ENCODE data around the gene OAS3. TPM values are rescaled to one million over a fixed set of nuclear protein-coding genes. Genes with fewer than 3 reads are reported as not detected.
A peak's percentile ranks its signal among the peaks of the same experiment; 100 is the strongest.
"Not testable (repeated sequence)": the region's sequence is repeated elsewhere in the genome, so short reads cannot be mapped to it uniquely, and the experiment has no call there.

The OAS3 gene
- polyA plus RNA-seq, 2 donors, result 13.2 to 15.2 TPM

DNA sequence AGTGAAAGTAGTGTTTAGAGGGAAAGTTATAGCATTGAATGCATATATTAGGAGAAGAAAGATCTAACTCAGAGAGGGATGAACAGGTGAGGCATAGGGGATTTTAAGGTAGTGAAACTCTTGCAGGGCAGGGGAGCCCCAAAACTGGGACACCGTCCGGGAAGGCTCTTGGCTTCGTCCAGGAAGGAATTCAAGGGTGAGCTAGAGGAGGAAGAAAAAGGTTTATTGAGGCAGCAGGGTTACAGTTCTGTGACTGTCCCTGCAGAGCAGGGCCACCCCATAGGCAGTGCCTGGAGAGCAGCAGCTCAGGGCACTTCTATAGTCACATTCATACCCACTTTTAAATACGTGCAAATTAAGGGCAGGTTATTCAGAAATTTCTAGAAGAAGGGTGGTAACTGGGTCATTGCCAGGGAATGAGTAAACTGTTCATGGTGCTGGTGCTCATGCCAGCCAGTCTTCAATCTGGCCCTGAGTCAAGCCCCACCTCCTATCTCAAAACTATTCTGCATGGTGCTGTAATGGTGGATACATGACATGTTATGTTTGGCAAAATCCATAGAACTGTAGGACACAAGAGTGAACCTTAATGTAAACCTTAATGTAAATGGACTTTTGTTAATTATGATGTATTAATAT is 32.7 kb upstream of the OAS3 start:
- no peaks in the 10 kb centered on the region for H3K9me3 ChIP-seq (ENCODE audit: control insufficient read depth in 2 of 2, insufficient read depth in 1 of 2, low read depth in 1 of 2, low read length in 1 of 2)
- peak overlapping the region; percentile 50 to 59 for H3K27ac ChIP-seq (ENCODE audit: low read depth in 2 of 2, low read length in 1 of 2)
- H3K4me1 ChIP-seq (ENCODE audit: control insufficient read depth in 2 of 2, insufficient read depth in 2 of 2, low read length in 1 of 2), result peaks cover 0 to 9% of the 10 kb centered on the region in 2 donors
- 77 to 79% methylated on average over 4 of the region's 4 CpGs for WGBS, 2 donors
- no peak overlapping the region for H3K4me3 ChIP-seq (ENCODE audit: low read depth in 1 of 2, low read length in 2 of 2)
- H3K27me3 ChIP-seq (ENCODE audit: control insufficient read depth in 1 of 2, insufficient read depth in 2 of 2, low read length in 2 of 2), result no peaks in the 10 kb centered on the region
- peaks cover 0 to 3% of the 10 kb centered on the region in 2 donors for H3K36me3 ChIP-seq (ENCODE audit: control insufficient read depth in 2 of 2, insufficient read depth in 2 of 2, low read length in 1 of 2)

DNA sequence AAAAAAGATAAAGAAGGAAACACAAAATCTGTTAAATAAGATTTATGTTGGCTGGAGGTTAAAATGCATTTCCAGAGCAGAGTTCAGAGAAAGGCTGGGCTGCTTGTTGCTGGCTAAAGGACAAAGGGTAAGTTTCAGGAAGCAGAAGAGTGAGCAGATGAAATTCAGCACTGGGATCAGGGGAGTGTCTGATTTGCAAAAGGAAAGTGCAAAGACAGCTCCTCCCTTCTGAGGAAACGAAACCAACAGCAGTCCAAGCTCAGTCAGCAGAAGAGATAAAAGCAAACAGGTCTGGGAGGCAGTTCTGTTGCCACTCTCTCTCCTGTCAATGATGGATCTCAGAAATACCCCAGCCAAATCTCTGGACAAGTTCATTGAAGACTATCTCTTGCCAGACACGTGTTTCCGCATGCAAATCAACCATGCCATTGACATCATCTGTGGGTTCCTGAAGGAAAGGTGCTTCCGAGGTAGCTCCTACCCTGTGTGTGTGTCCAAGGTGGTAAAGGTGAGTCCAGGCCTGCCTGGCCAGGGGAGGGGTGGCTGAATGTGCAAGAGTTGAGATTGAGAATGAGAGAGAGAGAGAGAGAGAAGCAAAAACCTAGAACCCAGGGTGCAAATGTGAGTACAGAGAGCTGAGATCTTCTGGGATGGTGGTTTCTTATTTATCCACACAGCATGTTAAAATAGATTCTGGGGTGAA is 31.4 kb upstream of the OAS3 start, which contains the start of gene OAS1:
OAS1 (plus strand) TSS at position 251 of the 703 bp plus-strand sequence; CDS start at position 329, 78 bp downstream.
- Histone ChIP-seq H3K36me3 (ENCODE audit: control insufficient read depth in 2 of 2, insufficient read depth in 2 of 2, low read length in 1 of 2) (peaks cover 0 to 3% of the 10 kb centered on the region in 2 donors), H3K27ac (ENCODE audit: low read depth in 2 of 2, low read length in 1 of 2) (peak within 1 kb of the TSS; percentile 67 to 95), H3K4me1 (ENCODE audit: control insufficient read depth in 2 of 2, insufficient read depth in 2 of 2, low read length in 1 of 2) (peaks cover 0 to 9% of the 10 kb centered on the region in 2 donors), H3K4me3 (ENCODE audit: low read depth in 1 of 2, low read length in 2 of 2) (peak within 1 kb of the TSS; percentile 50 to 67), H3K9me3 (ENCODE audit: control insufficient read depth in 2 of 2, insufficient read depth in 1 of 2, low read depth in 1 of 2, low read length in 1 of 2) (no peaks in the 10 kb centered on the region), H3K27me3 (ENCODE audit: control insufficient read depth in 1 of 2, insufficient read depth in 2 of 2, low read length in 2 of 2) (no peaks in the 10 kb centered on the region)
- 5 to 7% methylated on average over 4 of the region's 4 CpGs for WGBS, 2 donors

DNA sequence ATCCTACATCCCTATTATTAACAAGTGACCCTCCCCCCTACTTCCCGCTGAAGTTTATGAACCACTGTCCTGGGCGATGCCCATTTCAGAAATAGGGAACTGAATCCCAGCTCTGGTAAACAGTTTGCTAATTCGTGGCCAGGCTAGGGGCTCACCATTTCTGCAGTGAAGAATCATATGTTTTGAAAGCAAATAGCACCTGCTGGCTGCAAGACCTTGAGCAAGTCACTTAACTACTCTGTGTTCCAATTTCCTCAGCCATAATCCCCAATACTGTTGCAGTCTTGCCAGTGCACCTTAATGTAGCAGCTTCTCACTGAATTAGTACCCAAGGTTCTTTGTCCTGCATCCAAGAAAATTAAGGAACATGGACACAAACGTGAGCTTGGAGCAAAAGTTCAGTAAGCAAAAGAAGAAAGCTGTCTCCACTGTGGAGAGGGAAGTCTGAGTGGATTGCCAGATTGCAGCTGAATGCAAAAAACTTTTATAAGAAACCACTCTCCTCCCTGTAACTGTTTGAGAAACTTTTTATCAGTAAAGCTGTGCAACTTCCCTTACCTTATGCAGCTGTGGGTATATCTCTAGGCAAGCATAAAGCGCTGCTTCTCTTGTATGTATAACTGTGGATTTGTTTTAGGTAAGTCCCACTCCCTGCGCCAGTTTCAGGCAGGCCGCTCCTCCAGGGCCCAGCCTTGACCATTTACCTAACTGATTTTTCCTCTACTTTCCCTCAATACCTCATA is 30.7 kb upstream of the OAS3 start:
- H3K27ac ChIP-seq (ENCODE audit: low read depth in 2 of 2, low read length in 1 of 2), result peak overlapping the region; percentile 67 to 95
- no peaks in the 10 kb centered on the region for H3K27me3 ChIP-seq (ENCODE audit: control insufficient read depth in 1 of 2, insufficient read depth in 2 of 2, low read length in 2 of 2)
- H3K4me1 ChIP-seq (ENCODE audit: control insufficient read depth in 2 of 2, insufficient read depth in 2 of 2, low read length in 1 of 2), result peaks cover 0 to 9% of the 10 kb centered on the region in 2 donors
- no peaks in the 10 kb centered on the region for H3K9me3 ChIP-seq (ENCODE audit: control insufficient read depth in 2 of 2, insufficient read depth in 1 of 2, low read depth in 1 of 2, low read length in 1 of 2)
- peaks cover 0 to 3% of the 10 kb centered on the region in 2 donors for H3K36me3 ChIP-seq (ENCODE audit: control insufficient read depth in 2 of 2, insufficient read depth in 2 of 2, low read length in 1 of 2)
- WGBS, 2 donors, result 50 to 52% methylated on average over 7 of the region's 7 CpGs
- H3K4me3 ChIP-seq (ENCODE audit: low read depth in 1 of 2, low read length in 2 of 2), result peak overlapping the region; percentile 50 to 67

DNA sequence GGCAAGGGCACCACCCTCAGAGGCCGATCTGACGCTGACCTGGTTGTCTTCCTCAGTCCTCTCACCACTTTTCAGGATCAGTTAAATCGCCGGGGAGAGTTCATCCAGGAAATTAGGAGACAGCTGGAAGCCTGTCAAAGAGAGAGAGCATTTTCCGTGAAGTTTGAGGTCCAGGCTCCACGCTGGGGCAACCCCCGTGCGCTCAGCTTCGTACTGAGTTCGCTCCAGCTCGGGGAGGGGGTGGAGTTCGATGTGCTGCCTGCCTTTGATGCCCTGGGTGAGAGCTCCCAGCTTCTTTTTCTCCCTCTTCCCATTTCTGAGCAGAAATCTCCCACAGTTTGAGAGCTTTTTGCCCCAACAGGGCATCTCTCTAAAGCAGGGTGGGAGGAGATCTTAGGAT is 29.7 kb upstream of the OAS3 start:
- H3K9me3 ChIP-seq (ENCODE audit: control insufficient read depth in 2 of 2, insufficient read depth in 1 of 2, low read depth in 1 of 2, low read length in 1 of 2), result no peaks in the 10 kb centered on the region
- WGBS, 2 donors, result 59 to 73% methylated on average over 12 of the region's 12 CpGs
- H3K27ac ChIP-seq (ENCODE audit: low read depth in 2 of 2, low read length in 1 of 2), result peak overlapping the region in 1 of 2 donors; percentile 6
- peaks cover 0 to 9% of the 10 kb centered on the region in 2 donors for H3K4me1 ChIP-seq (ENCODE audit: control insufficient read depth in 2 of 2, insufficient read depth in 2 of 2, low read length in 1 of 2)
- peaks cover 0 to 3% of the 10 kb centered on the region in 2 donors for H3K36me3 ChIP-seq (ENCODE audit: control insufficient read depth in 2 of 2, insufficient read depth in 2 of 2, low read length in 1 of 2)
- peak overlapping the region; percentile 12 to 67 for H3K4me3 ChIP-seq (ENCODE audit: low read depth in 1 of 2, low read length in 2 of 2)
- H3K27me3 ChIP-seq (ENCODE audit: control insufficient read depth in 1 of 2, insufficient read depth in 2 of 2, low read length in 2 of 2), result no peaks in the 10 kb centered on the region

DNA sequence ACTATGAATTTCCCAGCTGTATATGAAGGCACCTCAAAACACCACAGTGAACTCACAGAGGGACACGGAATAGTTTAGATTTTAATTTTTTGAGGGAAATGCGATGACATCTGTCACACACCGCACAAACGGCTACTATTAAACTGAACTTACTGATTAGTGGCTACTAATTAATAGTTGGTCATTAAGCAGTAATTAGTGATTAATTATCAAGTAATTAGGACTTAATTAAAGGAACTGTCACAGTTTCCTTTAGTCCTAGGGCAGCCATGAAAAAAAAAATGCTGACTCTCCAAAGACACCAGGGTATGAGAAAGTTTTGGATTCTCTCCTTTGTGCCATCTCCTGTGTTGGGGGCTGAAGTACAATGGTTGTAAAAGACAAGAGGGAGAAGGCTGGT is 28.6 kb upstream of the OAS3 start:
- Histone ChIP-seq H3K4me3 (ENCODE audit: low read depth in 1 of 2, low read length in 2 of 2) (no peak overlapping the region), H3K9me3 (ENCODE audit: control insufficient read depth in 2 of 2, insufficient read depth in 1 of 2, low read depth in 1 of 2, low read length in 1 of 2) (no peaks in the 10 kb centered on the region), H3K27ac (ENCODE audit: low read depth in 2 of 2, low read length in 1 of 2) (no peak overlapping the region), H3K4me1 (ENCODE audit: control insufficient read depth in 2 of 2, insufficient read depth in 2 of 2, low read length in 1 of 2) (peaks cover 0 to 7% of the 10 kb centered on the region in 2 donors), H3K36me3 (ENCODE audit: control insufficient read depth in 2 of 2, insufficient read depth in 2 of 2, low read length in 1 of 2) (peaks cover 0 to 3% of the 10 kb centered on the region in 2 donors), H3K27me3 (ENCODE audit: control insufficient read depth in 1 of 2, insufficient read depth in 2 of 2, low read length in 2 of 2) (no peaks in the 10 kb centered on the region)
- 97 to 98% methylated on average over 4 of the region's 4 CpGs for WGBS, 2 donors

DNA sequence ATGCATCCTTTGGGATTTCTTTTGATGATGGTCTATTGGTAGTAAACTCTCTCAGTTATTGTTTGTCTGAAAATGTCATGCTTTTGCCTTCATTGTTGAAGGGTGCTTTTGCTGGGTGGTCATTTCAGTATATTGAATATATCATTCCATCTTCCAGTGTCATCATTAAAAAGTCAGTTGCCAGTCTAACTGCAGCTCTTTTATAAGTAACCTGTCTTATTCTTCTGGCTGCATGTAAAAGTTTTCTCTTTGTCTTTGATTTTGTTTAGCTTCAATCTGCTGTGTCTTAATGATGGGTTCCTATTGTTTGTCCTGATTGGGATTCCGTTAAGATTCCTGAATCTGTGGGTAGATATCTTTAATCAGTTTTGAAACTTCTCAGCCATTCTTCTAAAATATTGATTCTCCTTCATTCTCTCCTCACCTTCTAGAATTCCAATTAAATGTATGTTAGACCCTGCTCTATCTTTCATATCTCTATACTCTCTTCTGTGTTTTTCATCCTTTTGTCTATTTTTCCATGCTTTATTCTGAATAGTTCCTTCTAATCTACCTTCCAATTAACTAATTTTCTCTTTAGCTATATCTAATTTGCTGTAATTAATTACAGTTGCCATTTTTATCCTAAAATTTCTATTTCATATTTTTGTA is 25.1 kb upstream of the OAS3 start:
- peaks cover 3% of the 10 kb centered on the region in 2 donors for H3K36me3 ChIP-seq (ENCODE audit: control insufficient read depth in 2 of 2, insufficient read depth in 2 of 2, low read length in 1 of 2)
- no peak overlapping the region for H3K27ac ChIP-seq (ENCODE audit: low read depth in 2 of 2, low read length in 1 of 2)
- peaks cover 0 to 4% of the 10 kb centered on the region in 2 donors for H3K4me1 ChIP-seq (ENCODE audit: control insufficient read depth in 2 of 2, insufficient read depth in 2 of 2, low read length in 1 of 2)
- H3K9me3 ChIP-seq (ENCODE audit: control insufficient read depth in 2 of 2, insufficient read depth in 1 of 2, low read depth in 1 of 2, low read length in 1 of 2), result no peaks in the 10 kb centered on the region
- H3K27me3 ChIP-seq (ENCODE audit: control insufficient read depth in 1 of 2, insufficient read depth in 2 of 2, low read length in 2 of 2), result no peaks in the 10 kb centered on the region
- 94% methylated on average over 1 of the region's 1 CpG for WGBS, 2 donors
- H3K4me3 ChIP-seq (ENCODE audit: low read depth in 1 of 2, low read length in 2 of 2), result no peak overlapping the region

DNA sequence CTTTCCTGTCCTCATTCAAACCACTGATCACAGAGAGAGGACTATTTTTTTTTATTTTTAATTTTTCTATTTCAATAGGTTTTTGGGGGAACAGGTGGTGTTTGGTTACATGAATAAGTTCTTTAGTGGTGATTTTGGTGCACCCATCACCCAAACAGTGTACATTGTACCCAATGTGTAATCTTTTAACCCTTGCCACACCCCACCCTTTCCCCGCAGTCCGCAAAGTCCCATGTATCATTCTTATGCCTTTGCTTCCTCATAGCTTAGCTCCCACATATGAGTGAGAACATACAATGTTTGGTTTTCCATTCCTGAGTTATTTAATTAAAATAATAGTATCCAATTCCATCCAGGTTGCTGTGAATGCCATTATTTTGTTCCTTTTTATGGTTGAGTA is 24.4 kb upstream of the OAS3 start:
- H3K4me1 ChIP-seq (ENCODE audit: control insufficient read depth in 2 of 2, insufficient read depth in 2 of 2, low read length in 1 of 2); H3K4me3 ChIP-seq (ENCODE audit: low read depth in 1 of 2, low read length in 2 of 2); H3K27ac ChIP-seq (ENCODE audit: low read depth in 2 of 2, low read length in 1 of 2); H3K27me3 ChIP-seq (ENCODE audit: control insufficient read depth in 1 of 2, insufficient read depth in 2 of 2, low read length in 2 of 2); H3K36me3 ChIP-seq (ENCODE audit: control insufficient read depth in 2 of 2, insufficient read depth in 2 of 2, low read length in 1 of 2); H3K9me3 ChIP-seq (ENCODE audit: control insufficient read depth in 2 of 2, insufficient read depth in 1 of 2, low read depth in 1 of 2, low read length in 1 of 2): not testable (repeated sequence)
- 93 to 96% methylated on average over 2 of the region's 2 CpGs for WGBS, 2 donors

DNA sequence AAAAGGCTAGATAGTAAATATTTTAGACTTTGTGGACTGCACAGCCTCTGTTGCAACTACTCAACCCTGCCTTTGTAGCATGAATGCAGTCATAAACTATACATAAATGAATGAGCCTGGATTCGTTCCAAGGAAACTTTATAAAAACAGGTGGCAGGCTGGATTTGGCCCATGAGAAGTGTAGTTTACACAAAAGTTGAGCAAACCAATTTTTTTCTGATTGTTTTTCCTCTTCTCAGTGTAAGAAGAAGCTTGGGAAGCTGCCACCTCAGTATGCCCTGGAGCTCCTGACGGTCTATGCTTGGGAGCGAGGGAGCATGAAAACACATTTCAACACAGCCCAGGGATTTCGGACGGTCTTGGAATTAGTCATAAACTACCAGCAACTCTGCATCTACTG is 22.0 kb upstream of the OAS3 start:
- no peaks in the 10 kb centered on the region for H3K9me3 ChIP-seq (ENCODE audit: control insufficient read depth in 2 of 2, insufficient read depth in 1 of 2, low read depth in 1 of 2, low read length in 1 of 2)
- 33 to 42% methylated on average over 5 of the region's 5 CpGs for WGBS, 2 donors
- no peaks in the 10 kb centered on the region for H3K27me3 ChIP-seq (ENCODE audit: control insufficient read depth in 1 of 2, insufficient read depth in 2 of 2, low read length in 2 of 2)
- no peak overlapping the region for H3K4me3 ChIP-seq (ENCODE audit: low read depth in 1 of 2, low read length in 2 of 2)
- H3K4me1 ChIP-seq (ENCODE audit: control insufficient read depth in 2 of 2, insufficient read depth in 2 of 2, low read length in 1 of 2), result no peaks in the 10 kb centered on the region
- H3K36me3 ChIP-seq (ENCODE audit: control insufficient read depth in 2 of 2, insufficient read depth in 2 of 2, low read length in 1 of 2), result peaks cover 11 to 12% of the 10 kb centered on the region in 2 donors
- H3K27ac ChIP-seq (ENCODE audit: low read depth in 2 of 2, low read length in 1 of 2), result peak overlapping the region; percentile 50

DNA sequence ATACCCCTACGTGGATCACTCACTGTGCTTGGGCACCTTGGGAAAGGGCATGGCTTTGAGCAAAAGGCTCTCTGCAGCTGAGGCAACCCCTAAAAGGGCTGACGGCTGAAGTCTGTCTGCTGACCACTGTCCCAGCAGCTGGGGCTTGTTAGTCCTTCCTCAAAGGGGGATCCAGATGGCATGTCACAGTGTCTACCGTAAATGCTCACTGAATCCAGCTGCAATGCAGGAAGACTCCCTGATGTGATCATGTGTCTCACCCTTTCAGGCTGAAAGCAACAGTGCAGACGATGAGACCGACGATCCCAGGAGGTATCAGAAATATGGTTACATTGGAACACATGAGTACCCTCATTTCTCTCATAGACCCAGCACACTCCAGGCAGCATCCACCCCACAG is 19.2 kb upstream of the OAS3 start:
- H3K27ac ChIP-seq (ENCODE audit: low read depth in 2 of 2, low read length in 1 of 2), result no peak overlapping the region
- peaks cover 12 to 14% of the 10 kb centered on the region in 2 donors for H3K36me3 ChIP-seq (ENCODE audit: control insufficient read depth in 2 of 2, insufficient read depth in 2 of 2, low read length in 1 of 2)
- 76 to 79% methylated on average over 6 of the region's 6 CpGs for WGBS, 2 donors

More for the DNA sequence above, 19.2 kb upstream of the OAS3 start:
- Histone ChIP-seq H3K4me3 (ENCODE audit: low read depth in 1 of 2, low read length in 2 of 2) (no peak overlapping the region), H3K9me3 (ENCODE audit: control insufficient read depth in 2 of 2, insufficient read depth in 1 of 2, low read depth in 1 of 2, low read length in 1 of 2) (no peaks in the 10 kb centered on the region), H3K27me3 (ENCODE audit: control insufficient read depth in 1 of 2, insufficient read depth in 2 of 2, low read length in 2 of 2) (no peaks in the 10 kb centered on the region), H3K4me1 (ENCODE audit: control insufficient read depth in 2 of 2, insufficient read depth in 2 of 2, low read length in 1 of 2) (no peaks in the 10 kb centered on the region)

Measured in esophagus (tissue), 2 donors.